Astrocyte (in vitro differentiated cells and primary cell): ENCODE measurements around the gene ORM1.

Source experiments
- CTCF ChIP-seq: IDR thresholded peaks from 2 replicates; pipeline ENCODE4 v1.5.1; 2011; ENCODE audit warnings: low read depth, mild to moderate bottlenecking, inconsistent platforms, low read length, moderate library complexity; ENCODE audit not compliant: insufficient read depth
- EZH2 ChIP-seq: IDR thresholded peaks from 2 replicates; pipeline ENCODE4 v1.6.1; 2012; ENCODE audit warnings: mild to moderate bottlenecking, low read length, inconsistent platforms; ENCODE audit not compliant: insufficient read depth

DNA sequence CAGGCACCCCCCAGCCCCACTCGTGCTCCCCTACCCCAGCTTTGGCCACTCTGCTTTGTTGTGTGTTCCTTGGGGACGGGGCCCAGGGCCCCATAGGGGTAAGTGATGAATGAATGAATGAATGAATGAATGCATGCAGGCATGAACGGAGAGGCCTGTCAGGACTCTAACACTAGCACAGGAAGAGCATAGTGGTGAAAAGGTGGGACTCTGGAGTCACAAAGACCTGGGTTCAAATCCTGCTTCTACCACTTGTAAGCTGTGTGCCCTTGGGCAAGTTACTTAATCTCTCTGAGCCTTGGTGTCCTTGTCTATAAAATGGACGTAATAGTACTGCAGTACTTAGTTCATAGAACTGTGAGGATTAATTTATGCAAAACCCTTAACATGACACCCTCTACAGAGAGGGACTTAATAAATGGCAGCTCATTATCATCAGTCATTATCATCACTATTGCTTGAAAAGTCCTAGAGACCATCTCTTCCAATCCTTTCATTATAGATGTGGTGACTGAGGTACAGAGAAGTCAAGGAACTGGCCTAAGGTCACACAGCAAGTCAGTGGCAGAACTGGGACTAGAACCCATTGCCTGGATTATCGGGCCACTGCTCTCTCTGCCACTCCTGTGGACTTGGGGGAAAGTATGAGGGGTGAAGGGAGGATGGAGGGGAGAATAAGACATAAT lies 20.0 kb downstream of the ORM1 start:
- TF ChIP-seq EZH2 (no peak), CTCF (no peak)
